Measurements from ENCODE around the gene GIGYF2. TPM values are rescaled to one million over a fixed set of nuclear protein-coding genes. Genes with fewer than 3 reads are reported as not detected.

GIGYF2 gene
- total RNA-seq, 1 experiment from 2014 or later = 55.3 TPM

- TF ChIP-seq CTCF (conservative IDR thresholded peaks at IDR 0.05) = no peak
- Histone ChIP-seq H3K14ac (ENCODE audit: insufficient read depth, low read length) (no peak overlapping the region), H2BK15ac (ENCODE audit: low read depth, low read length) (no peak overlapping the region), H3K23ac (ENCODE audit: insufficient read length, low read depth, low read length) (no peak overlapping the region), H3K18ac (ENCODE audit: insufficient read length, low read depth, low read length) (no peak overlapping the region), H2BK5ac (ENCODE audit: insufficient read length, low read length) (no peak overlapping the region), H2BK120ac (ENCODE audit: low read depth, low read length, poor library complexity, severe bottlenecking) (no peak overlapping the region), H4K5ac (ENCODE audit: insufficient read length, low read depth, low read length) (no peak overlapping the region), H2AFZ (ENCODE audit: low read length) (no peak overlapping the region), H3K23me2 (ENCODE audit: insufficient read length, low read depth, low read length, poor library complexity, severe bottlenecking) (no peaks in the 10 kb centered on the region), H3K4me2 (ENCODE audit: insufficient read depth, insufficient read length, low read length) (no peak overlapping the region), H3K79me1 (ENCODE audit: insufficient read depth, low read depth, low read length, poor library complexity, severe bottlenecking) (no peaks in the 10 kb centered on the region), H3K9ac (ENCODE audit: extremely low read depth, insufficient read length, low read length) (no peak overlapping the region), H4K8ac (replicated peaks; ENCODE audit: insufficient read length, low read depth, low read length) (no peak overlapping the region), H3K9me3 (ENCODE audit: control insufficient read depth, low read depth, low read length) (no peaks in the 10 kb centered on the region), H2BK12ac (ENCODE audit: insufficient read length, low read depth, low read length) (no peak overlapping the region), H2BK20ac (ENCODE audit: low read depth, low read length, poor library complexity, severe bottlenecking) (no peak overlapping the region), H3T11ph (ENCODE audit: low read length) (no peak overlapping the region), H4K91ac (ENCODE audit: insufficient read length, low read depth, low read length) (no peak overlapping the region), H3K4me1 (ENCODE audit: insufficient read depth, low read length) (no peaks in the 10 kb centered on the region), H3K79me2 (ENCODE audit: insufficient read depth, low read length) (no peaks in the 10 kb centered on the region), H3K56ac (ENCODE audit: insufficient read length, low read depth, low read length) (no peak overlapping the region), H4K20me1 (ENCODE audit: control insufficient read depth, insufficient read depth, insufficient read length) (no peaks in the 10 kb centered on the region), H3K27ac (ENCODE audit: insufficient read length, low read depth, low read length) (no peak overlapping the region), H3K4ac (ENCODE audit: low read depth, low read length) (no peak overlapping the region), H2AK5ac (ENCODE audit: insufficient read length, low read length) (no peak overlapping the region), H3K27me3 (ENCODE audit: insufficient read depth, low read length) (no peaks in the 10 kb centered on the region)
- Mint-ChIP-seq H3K9me3 (peaks cover 0 to 2% of the 10 kb centered on the region in 2 experiments; a peak in 2 of 5 replicates), H3K4me3 (no peak overlapping the region), H3K27ac (no peak overlapping the region), H3K4me1 (peaks cover 4 to 7% of the 10 kb centered on the region in 2 experiments), H3K36me3 (ENCODE audit: insufficient read depth in 1 of 3, low read depth in 3 of 3) (no peaks in the 10 kb centered on the region; a peak in 1 of 7 replicates), H3K27me3 (ENCODE audit: low read depth) (peaks cover 10% of the 10 kb centered on the region)
- WGBS (ENCODE audit: extremely low coverage, insufficient read length, low lambda C conversion rate) = no CpG with 5 or more reads among the region's 11 CpGs
- DNase-seq = no peak
These were observed 186.9 kb downstream of the GIGYF2 start for GRCh38 chr2:232884001-232884421.

Data from H9 (cell line).